Activated naive CD4-positive, alpha-beta T cell treated with anti-CD3 and anti-CD28 coated beads, Interleukin-2, amount 50 U/mL, for 24 hours (primary cell): ENCODE data around the gene CRBN.

ENCODE experiments used
- H3K27ac Mint-ChIP-seq: one replicate; pipeline ENCODE4 v1.8.0; 2021; ENCODE audit warnings: mild to moderate bottlenecking, mixed read lengths
- H3K27me3 Mint-ChIP-seq: one replicate; pipeline ENCODE4 v1.8.0; 2021; ENCODE audit warnings: mixed read lengths
- H3K36me3 Mint-ChIP-seq: one replicate; pipeline ENCODE4 v1.8.0; 2021; ENCODE audit warnings: mixed read lengths
- H3K4me1 Mint-ChIP-seq: one replicate; pipeline ENCODE4 v1.8.0; 2021; ENCODE audit warnings: mixed read lengths
- H3K4me3 Mint-ChIP-seq: one replicate; pipeline ENCODE4 v1.8.0; 2021; ENCODE audit warnings: mild to moderate bottlenecking, mixed read lengths
- H3K9me3 Mint-ChIP-seq: one replicate; pipeline ENCODE4 v1.8.0; 2021; ENCODE audit warnings: mixed read lengths

The CRBN gene

DNA sequence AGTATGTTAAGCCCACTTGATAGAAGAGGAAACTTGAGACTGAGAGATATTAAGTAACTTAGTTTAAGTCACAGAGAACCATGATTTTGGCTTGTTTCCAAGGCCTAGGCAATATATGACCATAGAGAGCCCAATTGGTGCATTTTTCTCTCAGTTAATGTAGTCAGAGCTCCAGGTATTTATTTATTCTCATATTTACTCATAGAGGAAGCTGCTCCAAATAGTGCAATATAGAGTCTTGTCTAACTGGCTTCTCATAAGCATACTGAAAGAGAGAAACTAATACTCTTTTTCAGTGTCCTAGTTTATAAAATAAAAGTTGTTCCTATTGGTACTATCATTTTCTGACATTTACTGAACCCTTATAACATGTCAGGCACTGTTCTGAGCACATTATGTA lies 37.6 kb downstream of the CRBN start:
- Mint-ChIP-seq H3K36me3 (peaks cover 31% of the 10 kb centered on the region), H3K27me3 (no peaks in the 10 kb centered on the region), H3K27ac (no peak overlapping the region), H3K9me3 (no peaks in the 10 kb centered on the region), H3K4me3 (no peak overlapping the region), H3K4me1 (peaks cover 43% of the 10 kb centered on the region)

- H3K36me3 Mint-ChIP-seq, result peaks cover 23% of the 10 kb centered on the region
- H3K9me3 Mint-ChIP-seq, result no peaks in the 10 kb centered on the region
- no peaks in the 10 kb centered on the region for H3K27me3 Mint-ChIP-seq
- peaks cover 73% of the 10 kb centered on the region for H3K4me1 Mint-ChIP-seq
- no peak overlapping the region for H3K4me3 Mint-ChIP-seq
- no peak overlapping the region for H3K27ac Mint-ChIP-seq
Observed at GRCh38 chr3:3137526-3137925, 42.0 kb downstream of the CRBN start.

DNA sequence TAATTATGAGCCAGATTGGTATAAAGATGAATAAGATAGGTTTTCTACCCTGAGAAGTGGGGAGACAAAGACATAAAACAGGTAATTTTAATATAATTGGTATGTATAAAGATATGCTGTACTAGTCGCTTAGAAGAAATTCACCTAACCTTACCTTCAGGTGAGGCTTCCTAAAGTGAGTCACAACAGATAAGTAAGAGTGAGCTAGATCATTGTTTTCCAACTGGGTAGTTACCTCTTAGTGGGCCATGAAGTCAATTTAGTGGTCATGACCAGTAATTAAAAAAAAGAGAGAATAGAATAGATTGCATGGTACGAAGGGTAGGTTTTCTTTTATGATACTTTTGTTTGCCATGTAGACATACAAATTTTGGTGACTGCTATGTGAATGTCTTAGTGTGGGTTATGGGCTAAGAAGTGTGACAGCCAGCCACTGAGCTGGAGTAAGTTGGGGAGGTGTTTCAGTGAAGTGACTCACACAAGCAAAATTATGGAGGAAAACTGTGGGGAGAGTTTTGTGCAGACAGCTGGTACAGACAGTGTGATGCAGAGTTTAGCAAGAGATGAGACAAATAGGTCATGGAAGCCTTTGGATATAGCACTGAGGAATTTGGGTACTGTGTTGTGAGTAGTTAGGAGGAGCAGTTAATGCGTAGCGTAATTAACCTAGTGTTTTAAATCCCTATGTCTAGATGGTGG lies 44.6 kb downstream of the CRBN start:
- peaks cover 18% of the 10 kb centered on the region for H3K36me3 Mint-ChIP-seq
- H3K27ac Mint-ChIP-seq, result peak overlapping the region; percentile 73
- peak overlapping the region; percentile 38 for H3K4me3 Mint-ChIP-seq
- H3K9me3 Mint-ChIP-seq, result no peaks in the 10 kb centered on the region
- H3K4me1 Mint-ChIP-seq, result peaks cover 71% of the 10 kb centered on the region
- no peaks in the 10 kb centered on the region for H3K27me3 Mint-ChIP-seq

GRCh38 chr3:3133500-3133899 lies 46.0 kb downstream of the CRBN start:
- H3K9me3 Mint-ChIP-seq, result no peaks in the 10 kb centered on the region
- H3K27ac Mint-ChIP-seq, result peak overlapping the region; percentile 51
- H3K4me3 Mint-ChIP-seq, result no peak overlapping the region
- H3K36me3 Mint-ChIP-seq, result peaks cover 18% of the 10 kb centered on the region
- H3K27me3 Mint-ChIP-seq, result no peaks in the 10 kb centered on the region
- H3K4me1 Mint-ChIP-seq, result peaks cover 76% of the 10 kb centered on the region

DNA sequence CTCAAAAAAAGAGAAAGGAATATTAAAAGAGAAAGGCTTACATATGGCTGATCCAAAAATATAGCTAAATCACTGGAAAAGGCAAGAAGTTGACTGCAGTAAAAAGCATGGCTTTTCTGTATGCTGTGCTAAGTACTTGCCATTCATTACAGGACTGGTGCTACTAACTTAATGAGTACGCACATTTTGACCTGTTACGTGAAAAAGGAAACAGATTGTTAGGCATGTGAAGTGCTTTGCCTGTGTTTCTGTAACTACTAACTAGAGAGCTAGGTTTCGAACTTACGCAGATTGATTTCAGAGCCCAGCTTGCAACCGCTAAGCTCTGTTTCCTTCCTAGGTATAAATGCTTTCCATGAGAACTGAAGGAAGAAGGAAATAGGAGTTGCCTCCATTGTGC lies 49.9 kb downstream of the CRBN start:
- Mint-ChIP-seq H3K27ac (peak overlapping the region; percentile 35), H3K4me1 (peaks cover 60% of the 10 kb centered on the region), H3K9me3 (no peaks in the 10 kb centered on the region), H3K4me3 (peak overlapping the region; percentile 99), H3K27me3 (no peaks in the 10 kb centered on the region), H3K36me3 (peaks cover 11% of the 10 kb centered on the region)

DNA sequence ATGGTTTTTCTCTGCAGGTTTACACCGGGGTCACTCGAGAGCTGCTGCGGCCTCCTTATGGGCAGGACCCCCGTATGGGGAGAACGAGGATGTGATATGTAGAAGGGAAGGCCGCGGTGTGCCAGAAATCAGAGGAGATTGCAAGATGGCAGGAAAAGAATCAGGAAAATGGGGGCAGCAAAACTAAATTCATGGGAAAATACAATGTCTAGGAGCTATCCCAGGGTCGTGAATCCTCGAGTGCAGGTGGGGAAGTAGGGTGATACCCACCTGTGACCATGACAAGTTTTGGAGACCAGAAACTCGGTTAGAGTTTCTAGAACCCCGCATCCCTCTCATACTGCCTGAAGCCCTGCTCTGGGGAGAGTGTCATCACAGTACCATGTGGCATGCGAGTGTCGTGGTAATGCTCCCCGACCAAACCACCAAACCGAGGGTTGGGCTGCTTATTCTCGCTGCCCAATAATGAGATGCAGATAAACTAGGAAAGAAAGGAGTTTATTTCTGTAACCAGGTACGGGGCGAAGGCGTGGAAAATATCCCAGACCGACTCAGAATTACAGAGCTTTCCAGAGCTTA lies 52.0 kb downstream of the CRBN start:
- Mint-ChIP-seq H3K9me3 (no peaks in the 10 kb centered on the region), H3K4me1 (peaks cover 39% of the 10 kb centered on the region), H3K36me3 (peaks cover 9% of the 10 kb centered on the region), H3K4me3 (peak overlapping the region; percentile 99), H3K27me3 (no peaks in the 10 kb centered on the region), H3K27ac (peak overlapping the region; percentile 99)

DNA sequence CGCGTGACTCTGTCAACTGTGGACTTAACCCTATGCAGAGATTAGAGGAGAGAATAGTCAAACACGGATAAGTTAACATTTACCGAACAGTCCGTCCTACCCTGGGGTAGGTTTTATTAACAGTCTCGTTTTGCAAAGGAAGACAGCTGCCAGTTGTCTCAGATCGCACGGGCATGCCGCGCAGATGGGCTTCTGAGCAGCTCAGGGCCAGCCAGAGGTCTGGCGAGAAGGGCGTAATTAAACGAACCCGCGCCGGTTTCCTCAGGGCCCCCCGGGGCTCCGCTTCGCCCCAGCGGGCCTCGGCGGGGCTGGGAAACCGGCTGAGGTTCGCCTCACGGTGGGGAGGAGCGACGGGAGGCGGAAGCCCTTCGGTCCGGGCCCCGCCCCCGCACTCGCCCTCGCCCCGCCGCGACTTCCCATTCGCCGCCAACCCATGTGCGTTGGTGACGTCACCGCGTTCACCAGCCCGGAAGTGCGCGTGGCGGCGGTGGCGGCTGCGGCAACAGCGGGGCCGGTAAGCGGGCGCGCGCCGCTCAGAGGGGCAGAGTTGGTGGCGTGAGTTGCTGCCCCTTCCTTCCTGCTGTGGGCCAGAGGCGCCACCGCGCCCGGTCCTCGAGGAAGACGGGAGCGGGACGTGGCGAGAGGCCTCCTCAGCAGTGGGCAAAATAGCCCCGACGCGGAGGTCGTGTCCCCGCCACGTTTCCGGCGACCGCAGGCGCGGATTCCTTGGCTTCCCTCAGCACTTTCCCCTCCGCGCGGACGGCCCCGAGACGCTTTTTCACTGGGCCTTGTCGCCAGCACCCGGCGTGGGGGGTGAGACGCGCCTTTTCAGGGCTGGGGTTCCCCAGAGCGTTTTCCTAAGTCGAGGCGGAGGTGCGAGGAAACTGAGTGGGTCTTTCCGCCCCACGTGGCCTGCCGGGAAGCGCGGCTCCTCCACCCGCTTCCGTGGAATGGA lies 52.7 kb downstream of the CRBN start, which contains the start of gene TRNT1:
Gene TRNT1, plus strand, starts transcription at position 464 of the 955 bp plus-strand sequence. CDS start 2,101 bp downstream, outside the sequence.
- Mint-ChIP-seq H3K27me3 (no peaks in the 10 kb centered on the region), H3K36me3 (peaks cover 9% of the 10 kb centered on the region), H3K9me3 (no peaks in the 10 kb centered on the region), H3K27ac (peak within 1 kb of the TSS; percentile 99), H3K4me3 (peak within 1 kb of the TSS; percentile 99), H3K4me1 (peaks cover 39% of the 10 kb centered on the region)

DNA sequence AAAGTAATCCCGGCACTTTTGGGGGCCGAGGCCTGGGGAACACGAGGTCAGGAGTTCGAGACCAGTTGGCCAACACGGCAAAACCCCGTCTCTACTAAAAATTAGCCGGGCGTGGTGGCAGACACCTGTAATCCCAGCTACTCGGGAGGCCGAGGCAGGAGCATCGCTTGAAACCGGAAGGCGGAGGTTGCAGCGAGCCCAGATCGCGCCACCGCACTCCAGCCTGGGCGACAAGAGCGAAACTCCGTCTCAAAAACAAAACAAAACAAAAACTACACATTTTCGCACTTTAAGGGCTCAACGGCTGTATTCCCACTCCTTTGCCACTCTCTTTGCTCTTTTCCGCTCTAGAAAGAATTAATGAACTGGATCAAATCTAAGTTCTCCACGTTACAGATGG lies 53.5 kb downstream of the CRBN start:
- H3K27me3 Mint-ChIP-seq, result no peaks in the 10 kb centered on the region
- no peaks in the 10 kb centered on the region for H3K9me3 Mint-ChIP-seq
- H3K4me3 Mint-ChIP-seq, result peak overlapping the region; percentile 99
- H3K27ac Mint-ChIP-seq, result peak overlapping the region; percentile 99
- H3K36me3 Mint-ChIP-seq, result peaks cover 9% of the 10 kb centered on the region
- peaks cover 39% of the 10 kb centered on the region for H3K4me1 Mint-ChIP-seq

GRCh38 chr3:3119393-3119851 lies 60.1 kb downstream of the CRBN start:
- H3K27ac Mint-ChIP-seq, result peak overlapping the region; percentile 68
- no peaks in the 10 kb centered on the region for H3K36me3 Mint-ChIP-seq
- no peaks in the 10 kb centered on the region for H3K9me3 Mint-ChIP-seq
- no peaks in the 10 kb centered on the region for H3K27me3 Mint-ChIP-seq
- no peak overlapping the region for H3K4me3 Mint-ChIP-seq
- H3K4me1 Mint-ChIP-seq, result no peaks in the 10 kb centered on the region

DNA sequence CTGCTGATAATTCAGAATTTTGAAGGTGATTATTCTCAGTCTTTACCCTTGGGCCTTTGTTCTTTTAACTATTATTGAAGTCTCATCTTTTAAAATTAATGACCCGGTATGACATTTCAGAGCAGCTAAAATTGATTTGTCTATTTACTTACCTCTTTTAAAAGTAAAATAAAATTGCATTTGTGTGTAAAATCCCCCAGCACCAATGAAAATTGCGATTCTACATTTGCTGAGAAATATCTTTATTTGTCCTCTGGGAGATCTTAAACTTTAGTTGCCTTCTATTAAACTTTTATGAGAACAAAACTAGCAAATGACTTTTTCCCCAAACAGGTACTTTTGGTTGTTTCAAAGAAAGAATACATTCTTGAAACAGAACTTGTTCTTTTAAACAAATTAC lies 61.8 kb downstream of the CRBN start:
- Mint-ChIP-seq H3K4me3 (no peak overlapping the region), H3K27ac (no peak overlapping the region), H3K9me3 (no peaks in the 10 kb centered on the region), H3K4me1 (no peaks in the 10 kb centered on the region), H3K27me3 (no peaks in the 10 kb centered on the region), H3K36me3 (no peaks in the 10 kb centered on the region)

- H3K4me3 Mint-ChIP-seq, result no peak overlapping the region
- H3K9me3 Mint-ChIP-seq, result no peaks in the 10 kb centered on the region
- no peaks in the 10 kb centered on the region for H3K27me3 Mint-ChIP-seq
- no peaks in the 10 kb centered on the region for H3K36me3 Mint-ChIP-seq
- no peak overlapping the region for H3K27ac Mint-ChIP-seq
- no peaks in the 10 kb centered on the region for H3K4me1 Mint-ChIP-seq
Observed at GRCh38 chr3:3113042-3113709, 66.3 kb downstream of the CRBN start.

DNA sequence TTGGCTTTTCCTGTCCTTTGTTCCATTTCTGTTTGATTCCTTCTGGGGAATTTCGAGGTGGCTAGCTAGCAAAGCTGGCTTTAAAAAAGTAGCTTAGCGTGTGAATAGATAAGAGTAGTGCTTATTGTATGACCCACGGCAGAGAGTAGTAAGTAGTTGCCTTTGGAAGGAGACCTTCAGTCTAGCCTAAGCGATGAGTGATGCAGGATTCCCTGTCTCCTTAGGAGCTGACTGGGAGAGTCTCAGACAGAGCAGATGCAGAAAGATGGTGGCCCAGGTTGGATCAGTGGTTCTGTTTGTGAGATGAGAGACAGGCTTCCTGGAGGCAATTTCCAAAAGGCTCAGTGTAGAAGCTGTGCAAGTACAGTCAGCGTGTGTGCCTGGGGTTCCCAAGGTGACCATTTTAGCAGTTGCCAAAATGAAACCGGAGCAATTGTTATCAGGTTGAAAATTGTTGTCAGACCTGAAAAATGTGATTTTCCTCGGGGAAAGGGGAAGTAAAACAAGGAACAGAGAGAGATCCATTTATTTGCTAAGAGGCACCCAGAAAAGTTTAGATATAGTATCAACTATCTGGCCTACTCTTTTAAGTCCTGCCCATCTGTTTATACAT lies 68.6 kb downstream of the CRBN start:
- Mint-ChIP-seq H3K27me3 (peaks cover under 1% of the 10 kb centered on the region), H3K4me1 (no peaks in the 10 kb centered on the region), H3K27ac (no peak overlapping the region), H3K4me3 (no peak overlapping the region), H3K9me3 (no peaks in the 10 kb centered on the region), H3K36me3 (no peaks in the 10 kb centered on the region)

GRCh38 chr3:3110299-3110630 lies 69.2 kb downstream of the CRBN start, which contains the start of gene IL5RA:
Gene IL5RA, minus strand, starts transcription at chr3:3110374. Its CDS starts 5,390 bp downstream, at chr3:3104984.
- Mint-ChIP-seq H3K27ac (no peak within 1 kb of the TSS), H3K9me3 (no peaks in the 10 kb centered on the region), H3K36me3 (no peaks in the 10 kb centered on the region), H3K4me3 (no peak within 1 kb of the TSS), H3K4me1 (no peaks in the 10 kb centered on the region), H3K27me3 (peaks cover 4% of the 10 kb centered on the region)

- Mint-ChIP-seq H3K27ac (no peak overlapping the region), H3K27me3 (peaks cover 5% of the 10 kb centered on the region), H3K36me3 (no peaks in the 10 kb centered on the region), H3K9me3 (no peaks in the 10 kb centered on the region), H3K4me3 (no peak overlapping the region), H3K4me1 (no peaks in the 10 kb centered on the region)
Observed at GRCh38 chr3:3109407-3110298, 69.8 kb downstream of the CRBN start.
